Activated B cell treated with CpG ODN at 0.5 μM for 24 hours (primary cell): ENCODE measurements around the gene SPESP1. TPM values are rescaled to one million over a fixed set of nuclear protein-coding genes. Genes with fewer than 3 reads are reported as not detected.

Experiments used
- ATAC-seq: fragments of 200-7000 bp; cut with Tn5 transposase; one replicate; pipeline ENCODE4 v1.10.0; 2021; ENCODE audit warnings: low read depth, mild to moderate bottlenecking, moderate library complexity
- CTCF ChIA-PET: fragments of 350-600 bp; sonication (Branson Sonifier 250); formaldehyde crosslinking; loops from one replicate; lab custom pipeline; 2021; ENCODE audit warnings: antibody characterized with exemption; lab: Charles Lee
- POLR2A ChIA-PET: fragments of 350-600 bp; sonication (Branson Sonifier 250); formaldehyde crosslinking; loops from one replicate; lab custom pipeline; 2021; ENCODE audit warnings: antibody characterized with exemption; lab: Charles Lee
- DNase-seq: peaks from one replicate; pipeline ENCODE4 v3.0.0; 2022
- H3K27ac Mint-ChIP-seq: one replicate; pipeline ENCODE4 v1.8.0; 2020; ENCODE audit warnings: mixed read lengths
- H3K27me3 Mint-ChIP-seq: one replicate; pipeline ENCODE4 v1.8.0; 2021; ENCODE audit warnings: mixed read lengths
- H3K36me3 Mint-ChIP-seq: one replicate; pipeline ENCODE4 v1.8.0; 2021; ENCODE audit warnings: low read depth, mixed read lengths
- H3K4me1 Mint-ChIP-seq: one replicate; pipeline ENCODE4 v1.8.0; 2021; ENCODE audit warnings: mixed read lengths
- H3K4me3 Mint-ChIP-seq: one replicate; pipeline ENCODE4 v1.8.0; 2020; ENCODE audit warnings: mild to moderate bottlenecking, mixed read lengths
- H3K9me3 Mint-ChIP-seq: one replicate; pipeline ENCODE4 v1.8.0; 2020; ENCODE audit warnings: mixed read lengths
- CTCF ChIP-seq: fragments of 200-600 bp; IDR thresholded peaks from one replicate; pipeline ENCODE4 v1.8.0; 2022; ENCODE audit warnings: antibody characterized with exemption, mild to moderate bottlenecking
- intact Hi-C: fragments of 100-400 bp; cut with micrococcal nuclease; formaldehyde crosslinking; loops from one replicate; pipeline ENCODE4 v1.15.1; 2024
- total RNA-seq: library from RNA; stranded (reverse); gene quantifications from 2 replicates; pipeline ENCODE4 v1.2.3, GENCODE V29; 2022

Gene SPESP1
- total RNA-seq, 1 donor from 2014 or later = 0.78 TPM

GRCh38 chr15:68980786-68981185, 50.5 kb downstream of the SPESP1 start:
- CTCF ChIA-PET = no interaction called here

DNA sequence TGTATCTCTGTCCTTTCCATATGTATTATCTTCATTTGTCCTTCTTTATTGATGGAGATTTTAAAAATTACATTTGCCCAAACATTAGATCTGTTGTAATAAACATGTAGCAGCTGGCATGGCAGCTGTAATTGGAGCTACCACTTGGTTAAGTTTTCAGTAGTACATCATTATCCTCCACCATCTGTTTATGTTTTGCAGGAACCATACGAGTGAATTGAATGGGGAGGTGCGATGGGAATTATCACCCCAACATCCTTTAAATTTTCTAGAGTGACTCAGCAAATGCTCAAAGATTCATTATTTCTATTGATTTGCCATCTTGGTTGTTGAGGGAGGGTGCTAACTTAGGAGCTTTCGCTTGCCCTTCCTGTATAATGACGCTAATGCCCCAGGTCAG, 51.6 kb downstream of the SPESP1 start:
- intact Hi-C loops = no loop called here
- ATAC-seq = no peak
- H3K27me3 Mint-ChIP-seq = peaks cover 3% of the 10 kb centered on the region
- no peaks in the 10 kb centered on the region for H3K36me3 Mint-ChIP-seq
- no peak overlapping the region for H3K4me3 Mint-ChIP-seq
- no peaks in the 10 kb centered on the region for H3K4me1 Mint-ChIP-seq
- ChIA-PET CTCF (no interaction called here), POLR2A (no interaction called here)
- no peak overlapping the region for H3K27ac Mint-ChIP-seq
- no peak for TF ChIP-seq CTCF
- peaks cover 8% of the 10 kb centered on the region for H3K9me3 Mint-ChIP-seq
- no peak for DNase-seq

More at GRCh38 chr15:68980786-68981185, 50.5 kb downstream of the SPESP1 start:
- intact Hi-C loops = no loop called here
- TF ChIP-seq CTCF = no peak
- no peak overlapping the region for H3K27ac Mint-ChIP-seq
- peaks cover 13% of the 10 kb centered on the region for H3K9me3 Mint-ChIP-seq
- ATAC-seq (no peak), DNase-seq (no peak)
- POLR2A ChIA-PET = no interaction called here
- H3K27me3 Mint-ChIP-seq = peaks cover 3% of the 10 kb centered on the region
- H3K4me3 Mint-ChIP-seq = no peak overlapping the region
- H3K4me1 Mint-ChIP-seq = no peaks in the 10 kb centered on the region
- H3K36me3 Mint-ChIP-seq = no peaks in the 10 kb centered on the region

DNA sequence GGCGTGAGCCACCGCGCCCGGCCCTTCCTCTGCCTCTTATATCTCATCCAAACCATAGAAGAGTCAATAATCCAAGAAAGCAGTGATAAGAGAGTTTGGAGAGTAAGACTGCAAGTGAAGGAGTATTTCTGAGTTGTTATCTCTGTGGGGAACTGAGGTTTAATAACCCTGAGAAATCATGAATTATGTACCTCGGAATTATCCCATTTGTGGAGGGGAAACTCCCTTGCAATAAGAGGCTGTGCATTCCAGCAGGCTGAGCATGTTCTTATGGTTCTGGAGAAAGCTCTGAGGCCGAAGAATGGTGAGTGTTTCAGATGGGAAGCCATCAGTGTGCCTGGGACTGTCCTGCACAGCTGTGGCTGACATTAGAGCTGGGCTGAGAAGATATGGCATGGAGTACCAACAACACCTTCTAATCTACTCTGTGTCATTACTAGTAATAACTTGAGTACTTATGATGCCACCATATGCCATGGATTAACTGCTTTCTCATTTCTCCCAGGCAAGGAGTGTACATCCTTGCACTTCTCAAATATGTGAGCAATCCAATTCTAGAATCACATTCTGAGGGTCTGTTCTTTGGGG, 52.7 kb downstream of the SPESP1 start:
- no peaks in the 10 kb centered on the region for H3K36me3 Mint-ChIP-seq
- intact Hi-C loops = no loop called here
- DNase-seq = no peak
- peaks cover 5% of the 10 kb centered on the region for H3K27me3 Mint-ChIP-seq
- no peaks in the 10 kb centered on the region for H3K9me3 Mint-ChIP-seq
- no peak overlapping the region for H3K4me3 Mint-ChIP-seq
- ChIA-PET CTCF (no interaction called here), POLR2A (no interaction called here)
- H3K4me1 Mint-ChIP-seq = no peaks in the 10 kb centered on the region
- H3K27ac Mint-ChIP-seq = no peak overlapping the region
- TF ChIP-seq CTCF = no peak
- ATAC-seq = no peak

DNA sequence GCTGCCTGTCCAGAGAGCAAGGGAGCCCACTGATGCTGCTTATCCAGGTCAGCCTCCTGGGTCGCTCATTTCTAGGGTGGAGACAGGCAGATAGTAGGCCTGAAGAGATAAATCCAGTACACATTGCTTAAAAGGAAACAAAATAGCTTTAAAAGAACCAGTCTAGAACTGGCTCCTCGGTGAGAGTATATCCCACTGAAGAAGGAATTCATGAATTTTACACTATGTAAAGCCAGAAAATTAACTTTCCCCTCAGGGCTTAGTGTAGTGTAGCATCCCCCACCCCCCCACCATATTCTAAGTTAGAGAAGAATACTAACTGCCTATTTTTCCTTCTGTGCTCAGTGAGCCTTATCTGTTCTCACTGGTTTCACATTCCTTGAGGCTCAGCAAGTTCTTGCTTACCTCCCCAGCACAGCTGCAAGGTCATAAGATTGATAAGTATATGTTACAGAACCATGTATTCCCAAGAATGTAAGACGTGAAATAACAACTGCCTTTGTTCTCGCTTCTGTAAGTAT, 53.7 kb downstream of the SPESP1 start:
- no peaks in the 10 kb centered on the region for H3K4me1 Mint-ChIP-seq
- no peak for ATAC-seq
- peaks cover 14% of the 10 kb centered on the region for H3K27me3 Mint-ChIP-seq
- TF ChIP-seq CTCF = no peak
- CTCF ChIA-PET = no interaction called here
- intact Hi-C loops = no loop called here
- no peak overlapping the region for H3K4me3 Mint-ChIP-seq
- POLR2A ChIA-PET = no interaction called here
- no peak for DNase-seq
- no peaks in the 10 kb centered on the region for H3K9me3 Mint-ChIP-seq
- no peak overlapping the region for H3K27ac Mint-ChIP-seq
- H3K36me3 Mint-ChIP-seq = no peaks in the 10 kb centered on the region

GRCh38 chr15:68984586-68984985, 54.3 kb downstream of the SPESP1 start:
- intact Hi-C loops = no loop called here
- ChIA-PET CTCF (no interaction called here), POLR2A (no interaction called here)
- ATAC-seq = no peak
- peaks cover 14% of the 10 kb centered on the region for H3K27me3 Mint-ChIP-seq
- H3K36me3 Mint-ChIP-seq = no peaks in the 10 kb centered on the region
- H3K4me3 Mint-ChIP-seq = no peak overlapping the region
- no peak for DNase-seq
- H3K9me3 Mint-ChIP-seq = no peaks in the 10 kb centered on the region
- H3K4me1 Mint-ChIP-seq = no peaks in the 10 kb centered on the region
- no peak for TF ChIP-seq CTCF
- no peak overlapping the region for H3K27ac Mint-ChIP-seq
